Neural cell (in vitro differentiated cells): ENCODE results near the gene SRPK1. TPM values are rescaled to one million over a fixed set of nuclear protein-coding genes. Genes with fewer than 3 reads are reported as not detected.

Experiments used
- H2AFZ ChIP-seq: fragments of 200-600, 300-800 bp; sonication (generic), shearing (Covaris generic); 2 replicates; pipeline ENCODE4 v1.6.0; 2014; ENCODE audit warnings: low read depth, mild to moderate bottlenecking, antibody characterized with exemption, low read length, moderate library complexity
- H3F3A ChIP-seq: fragments of 200-600 bp; shearing (Covaris generic); 2 replicates; pipeline ENCODE4 v1.6.1; 2016; ENCODE audit warnings: mild to moderate bottlenecking, moderate library complexity, mixed read lengths, antibody characterized with exemption, low read length; ENCODE audit not compliant: insufficient read depth, poor library complexity, severe bottlenecking
- H3K27ac ChIP-seq: fragments of 200-600, 300-800 bp; sonication (generic), shearing (Covaris generic); 2 replicates; pipeline ENCODE4 v1.5.1; 2014; ENCODE audit warnings: mild to moderate bottlenecking, low read length, moderate library complexity
- H3K27me3 ChIP-seq: fragments of 300-800, 200-600 bp; sonication (generic), shearing (Covaris generic); 2 replicates; pipeline ENCODE4 v1.6.0; 2014; ENCODE audit warnings: mild to moderate bottlenecking, low read depth, low read length, moderate library complexity; ENCODE audit not compliant: insufficient read depth
- H3K36me3 ChIP-seq: fragments of 300-800, 200-600 bp; sonication (generic), shearing (Covaris generic); 2 replicates; pipeline ENCODE4 v1.5.1; 2014; ENCODE audit warnings: mild to moderate bottlenecking, antibody characterized with exemption, low read length, moderate library complexity; ENCODE audit not compliant: insufficient read depth
- H3K4me2 ChIP-seq: fragments of 300-800, 200-600 bp; sonication (generic), shearing (Covaris generic); 2 replicates; pipeline ENCODE4 v1.6.0; 2014; ENCODE audit warnings: mild to moderate bottlenecking, low read length
- H3K4me3 ChIP-seq: fragments of 300-800, 200-600 bp; sonication (generic), shearing (Covaris generic); 2 replicates; pipeline ENCODE4 v1.5.1; 2014; ENCODE audit warnings: mild to moderate bottlenecking, low read length, moderate library complexity
- H3K79me2 ChIP-seq: fragments of 200-600 bp; shearing (Covaris generic); replicated peaks from 2 replicates; pipeline ENCODE4 v1.6.0; 2014; ENCODE audit warnings: mild to moderate bottlenecking, low read length, moderate library complexity; ENCODE audit not compliant: insufficient read depth
- H3K9ac ChIP-seq: fragments of 300-800, 200-600 bp; sonication (generic), shearing (Covaris generic); 2 replicates; pipeline ENCODE4 v1.6.1; 2016; ENCODE audit warnings: mild to moderate bottlenecking, low read length, mixed read lengths
- H3K9me2 ChIP-seq: fragments of 200-600 bp; shearing (Covaris generic); 2 replicates; pipeline ENCODE4 v1.6.1; 2016; ENCODE audit warnings: mild to moderate bottlenecking, low read length, mixed read lengths; ENCODE audit not compliant: insufficient read depth
- H3K9me3 ChIP-seq: fragments of 200-600, 300-800 bp; sonication (generic), shearing (Covaris generic); 2 replicates; pipeline ENCODE4 v1.6.1; 2016; ENCODE audit warnings: mild to moderate bottlenecking, mixed run types, low read length, moderate library complexity, mixed read lengths
- H4K20me1 ChIP-seq: fragments of 200-600 bp; shearing (Covaris generic); 2 replicates; pipeline ENCODE4 v1.6.1; 2016; ENCODE audit warnings: mild to moderate bottlenecking, mixed run types; ENCODE audit not compliant: insufficient read depth
- EP300 ChIP-seq: fragments of 450-650 bp; conservative IDR thresholded peaks from 2 replicates; pipeline ENCODE4 v1.6.1; 2014; ENCODE audit warnings: antibody characterized with exemption, mild to moderate bottlenecking, moderate library complexity; ENCODE audit not compliant: poor library complexity, severe bottlenecking
- EZH2 ChIP-seq: fragments of 200-600, 300-800 bp; shearing (Covaris generic), sonication (generic); IDR thresholded peaks from 2 replicates; pipeline ENCODE4 v1.6.1; 2014; ENCODE audit warnings: antibody characterized with exemption, low read length, borderline replicate concordance, mild to moderate bottlenecking; ENCODE audit not compliant: insufficient read depth, poor library complexity, severe bottlenecking
- MXI1 ChIP-seq: fragments of 450-650 bp; conservative IDR thresholded peaks from 2 replicates; pipeline ENCODE4 v1.6.1; 2014; ENCODE audit warnings: antibody characterized with exemption, mild to moderate bottlenecking; ENCODE audit not compliant: poor library complexity, severe bottlenecking
- POLR2AphosphoS5 ChIP-seq: IDR thresholded peaks from 2 replicates; pipeline ENCODE4 v1.6.1; 2012
- RAD21 ChIP-seq: fragments of 450-650 bp; conservative IDR thresholded peaks from 2 replicates; pipeline ENCODE4 v1.6.1; 2014; ENCODE audit warnings: antibody characterized with exemption, mild to moderate bottlenecking, moderate library complexity
- SMC3 ChIP-seq: fragments of 450-650 bp; conservative IDR thresholded peaks from 2 replicates; pipeline ENCODE4 v1.6.1; 2014; ENCODE audit warnings: antibody characterized with exemption, mild to moderate bottlenecking, moderate library complexity; ENCODE audit not compliant: poor library complexity
- TAF1 ChIP-seq: IDR thresholded peaks from 2 replicates; pipeline ENCODE4 v1.6.1; 2012; ENCODE audit warnings: low read depth
- polyA plus RNA-seq: library from polyadenylated mRNA; depleted of rRNA; stranded (reverse); fragments of >200 nt; gene quantifications from 2 replicates; pipeline ENCODE4 v1.2.3, GENCODE V29; 2014
- TF ChIP-seq, protein P1 (sequence below): fragments of 450-650 bp; IDR thresholded peaks from 2 replicates; pipeline ENCODE4 v1.5.1; 2014; ENCODE audit warnings: antibody characterized with exemption, mild to moderate bottlenecking, moderate library complexity; ENCODE audit not compliant: poor library complexity, severe bottlenecking
- TF ChIP-seq, protein P2 (sequence below): IDR thresholded peaks from 2 replicates; pipeline ENCODE4 v1.6.1; 2012; ENCODE audit warnings: borderline replicate concordance

SRPK1 gene
- polyA plus RNA-seq, 1 donor from 2014 or later = 39.9 TPM

GRCh38 chr6:35786810-35787209 lies 134.1 kb downstream of the SRPK1 start:
- Histone ChIP-seq H3K9ac (no peak overlapping the region), H3K27ac (no peak overlapping the region), H3K36me3 (no peaks in the 10 kb centered on the region), H3K9me3 (no peaks in the 10 kb centered on the region), H4K20me1 (no peaks in the 10 kb centered on the region), H3K27me3 (no peaks in the 10 kb centered on the region), H3K4me3 (no peak overlapping the region), H2AFZ (no peak overlapping the region), H3F3A (no peaks in the 10 kb centered on the region), H3K79me2 (no peaks in the 10 kb centered on the region), H3K9me2 (no peaks in the 10 kb centered on the region), H3K4me2 (no peak overlapping the region)
- TF ChIP-seq, protein P1, sequence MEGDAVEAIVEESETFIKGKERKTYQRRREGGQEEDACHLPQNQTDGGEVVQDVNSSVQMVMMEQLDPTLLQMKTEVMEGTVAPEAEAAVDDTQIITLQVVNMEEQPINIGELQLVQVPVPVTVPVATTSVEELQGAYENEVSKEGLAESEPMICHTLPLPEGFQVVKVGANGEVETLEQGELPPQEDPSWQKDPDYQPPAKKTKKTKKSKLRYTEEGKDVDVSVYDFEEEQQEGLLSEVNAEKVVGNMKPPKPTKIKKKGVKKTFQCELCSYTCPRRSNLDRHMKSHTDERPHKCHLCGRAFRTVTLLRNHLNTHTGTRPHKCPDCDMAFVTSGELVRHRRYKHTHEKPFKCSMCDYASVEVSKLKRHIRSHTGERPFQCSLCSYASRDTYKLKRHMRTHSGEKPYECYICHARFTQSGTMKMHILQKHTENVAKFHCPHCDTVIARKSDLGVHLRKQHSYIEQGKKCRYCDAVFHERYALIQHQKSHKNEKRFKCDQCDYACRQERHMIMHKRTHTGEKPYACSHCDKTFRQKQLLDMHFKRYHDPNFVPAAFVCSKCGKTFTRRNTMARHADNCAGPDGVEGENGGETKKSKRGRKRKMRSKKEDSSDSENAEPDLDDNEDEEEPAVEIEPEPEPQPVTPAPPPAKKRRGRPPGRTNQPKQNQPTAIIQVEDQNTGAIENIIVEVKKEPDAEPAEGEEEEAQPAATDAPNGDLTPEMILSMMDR = no peak
- TF ChIP-seq EZH2 (no peak), POLR2AphosphoS5 (no peak), TAF1 (no peak), SMC3 (no peak), MXI1 (no peak), RAD21 (no peak), EP300 (no peak)
- TF ChIP-seq, protein P2, sequence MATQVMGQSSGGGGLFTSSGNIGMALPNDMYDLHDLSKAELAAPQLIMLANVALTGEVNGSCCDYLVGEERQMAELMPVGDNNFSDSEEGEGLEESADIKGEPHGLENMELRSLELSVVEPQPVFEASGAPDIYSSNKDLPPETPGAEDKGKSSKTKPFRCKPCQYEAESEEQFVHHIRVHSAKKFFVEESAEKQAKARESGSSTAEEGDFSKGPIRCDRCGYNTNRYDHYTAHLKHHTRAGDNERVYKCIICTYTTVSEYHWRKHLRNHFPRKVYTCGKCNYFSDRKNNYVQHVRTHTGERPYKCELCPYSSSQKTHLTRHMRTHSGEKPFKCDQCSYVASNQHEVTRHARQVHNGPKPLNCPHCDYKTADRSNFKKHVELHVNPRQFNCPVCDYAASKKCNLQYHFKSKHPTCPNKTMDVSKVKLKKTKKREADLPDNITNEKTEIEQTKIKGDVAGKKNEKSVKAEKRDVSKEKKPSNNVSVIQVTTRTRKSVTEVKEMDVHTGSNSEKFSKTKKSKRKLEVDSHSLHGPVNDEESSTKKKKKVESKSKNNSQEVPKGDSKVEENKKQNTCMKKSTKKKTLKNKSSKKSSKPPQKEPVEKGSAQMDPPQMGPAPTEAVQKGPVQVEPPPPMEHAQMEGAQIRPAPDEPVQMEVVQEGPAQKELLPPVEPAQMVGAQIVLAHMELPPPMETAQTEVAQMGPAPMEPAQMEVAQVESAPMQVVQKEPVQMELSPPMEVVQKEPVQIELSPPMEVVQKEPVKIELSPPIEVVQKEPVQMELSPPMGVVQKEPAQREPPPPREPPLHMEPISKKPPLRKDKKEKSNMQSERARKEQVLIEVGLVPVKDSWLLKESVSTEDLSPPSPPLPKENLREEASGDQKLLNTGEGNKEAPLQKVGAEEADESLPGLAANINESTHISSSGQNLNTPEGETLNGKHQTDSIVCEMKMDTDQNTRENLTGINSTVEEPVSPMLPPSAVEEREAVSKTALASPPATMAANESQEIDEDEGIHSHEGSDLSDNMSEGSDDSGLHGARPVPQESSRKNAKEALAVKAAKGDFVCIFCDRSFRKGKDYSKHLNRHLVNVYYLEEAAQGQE = no peak

DNA sequence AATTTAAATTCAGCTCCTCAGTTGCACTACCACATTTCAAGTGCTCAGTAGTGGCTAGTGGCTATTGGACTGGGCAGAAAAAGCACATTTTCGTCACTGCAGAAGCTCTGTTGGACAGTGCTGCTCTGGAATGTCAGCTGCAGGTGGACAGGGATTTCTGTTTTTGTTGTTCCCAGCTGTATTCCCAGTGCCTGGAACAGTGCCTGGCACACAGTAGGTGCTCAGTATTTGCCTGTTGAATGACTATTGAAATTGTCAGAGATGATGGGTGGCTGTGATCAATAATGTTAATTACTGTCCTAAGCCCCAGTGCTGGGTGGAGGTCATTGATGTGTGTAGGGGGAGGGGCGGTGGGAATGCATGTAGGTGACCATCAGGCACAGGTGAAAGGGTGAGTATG lies 134.6 kb downstream of the SRPK1 start:
- no peaks in the 10 kb centered on the region for H4K20me1 ChIP-seq

More for the DNA sequence above, 134.6 kb downstream of the SRPK1 start:
- H3K27ac ChIP-seq = no peak overlapping the region
- H3K79me2 ChIP-seq = no peaks in the 10 kb centered on the region
- H3K9me2 ChIP-seq = no peaks in the 10 kb centered on the region
- no peak overlapping the region for H3K4me3 ChIP-seq
- H3K36me3 ChIP-seq = no peaks in the 10 kb centered on the region
- no peaks in the 10 kb centered on the region for H3F3A ChIP-seq
- no peak overlapping the region for H3K9ac ChIP-seq
- no peaks in the 10 kb centered on the region for H3K27me3 ChIP-seq
- TF ChIP-seq RAD21 (no peak), MXI1 (no peak), POLR2AphosphoS5 (no peak), TAF1 (no peak), EP300 (no peak), EZH2 (no peak), SMC3 (no peak)
- TF ChIP-seq, protein P1 = no peak
- TF ChIP-seq, protein P2 = no peak
- H2AFZ ChIP-seq = no peak overlapping the region
- no peak overlapping the region for H3K4me2 ChIP-seq
- H3K9me3 ChIP-seq = no peaks in the 10 kb centered on the region
